ENCODE results near the gene TMCC1. TPM values are rescaled to one million over a fixed set of nuclear protein-coding genes. Genes with fewer than 3 reads are reported as not detected.

The TMCC1 gene
- polyA plus RNA-seq, 1 of the 3 experiments (the other 2 are of a cell fraction), result 7.2 TPM

- H3K4me1 ChIP-seq (ENCODE audit: control insufficient read depth in 1 of 2, insufficient read depth in 2 of 2, low read depth in 1 of 2, low read length in 1 of 2), result no peaks in the 10 kb centered on the region; a peak in 1 of 4 replicates
- no peak for DNase-seq
- H3K4me2 ChIP-seq, result no peak overlapping the region
- CTCF ChIA-PET, result interaction anchor here (0.9 to 1.5 kb wide), 4 partner anchors 46 to 131 kb away, joined by 3 read pairs; no protein-coding TSS in a partner anchor
- no peaks in the 10 kb centered on the region for H3K9me2 ChIP-seq
- no peaks in the 10 kb centered on the region for H3K27me3 ChIP-seq (ENCODE audit: insufficient read depth)
- no peak overlapping the region for H2AFZ ChIP-seq (ENCODE audit: low read depth)
- POLR2A ChIA-PET, result no interaction called here
- no peaks in the 10 kb centered on the region for H3F3A ChIP-seq (replicated peaks; ENCODE audit: insufficient read depth)
- H3K4me3 ChIP-seq (ENCODE audit: low read depth in 2 of 2, low read length in 1 of 2), result no peak overlapping the region
- no peak overlapping the region for H3K9ac ChIP-seq
- H3K79me2 ChIP-seq (ENCODE audit: insufficient read depth), result 0 out of 2 replicates have a peak, but pooled peaks cover 4% of the 10 kb centered on the region
- H3K9me3 ChIP-seq, result no peaks in the 10 kb centered on the region
- no peaks in the 10 kb centered on the region for H4K20me1 ChIP-seq (ENCODE audit: insufficient read depth)
- TF ChIP-seq RCOR1 (IDR thresholded peaks at IDR 0.05; ENCODE audit: low read length), result no peak
- H3K27ac ChIP-seq (ENCODE audit: low read depth in 2 of 2, low read length in 1 of 2), result no peak overlapping the region
- no peaks in the 10 kb centered on the region for H3K36me3 ChIP-seq (replicated peaks in 1 of 2; ENCODE audit: control insufficient read depth in 1 of 2, insufficient read depth in 2 of 2, low read length in 1 of 2)
Observed at GRCh38 chr3:129764090-129764489, 129.4 kb downstream of the TMCC1 start.

- 100% methylated on average over 1 of the region's 1 CpG for WGBS (ENCODE audit: low lambda C conversion rate)
- Histone ChIP-seq H4K20me1 (ENCODE audit: insufficient read depth) (no peaks in the 10 kb centered on the region), H3K9me3 (no peaks in the 10 kb centered on the region), H3K36me3 (replicated peaks in 1 of 2; ENCODE audit: control insufficient read depth in 1 of 2, insufficient read depth in 2 of 2, low read length in 1 of 2) (no peaks in the 10 kb centered on the region), H2AFZ (ENCODE audit: low read depth) (no peak overlapping the region), H3K4me2 (no peak overlapping the region), H3K9ac (no peak overlapping the region), H3K4me1 (ENCODE audit: control insufficient read depth in 1 of 2, insufficient read depth in 2 of 2, low read depth in 1 of 2, low read length in 1 of 2) (no peaks in the 10 kb centered on the region), H3K4me3 (ENCODE audit: low read depth in 2 of 2, low read length in 1 of 2) (no peak overlapping the region), H3F3A (replicated peaks; ENCODE audit: insufficient read depth) (peaks cover 6% of the 10 kb centered on the region), H3K27me3 (ENCODE audit: insufficient read depth) (no peaks in the 10 kb centered on the region), H3K27ac (ENCODE audit: low read depth in 2 of 2, low read length in 1 of 2) (no peak overlapping the region), H3K9me2 (no peaks in the 10 kb centered on the region), H3K79me2 (ENCODE audit: insufficient read depth) (peaks cover 6% of the 10 kb centered on the region)
- TF ChIP-seq TAF1 (IDR thresholded peaks at IDR 0.05; ENCODE audit: borderline replicate concordance, low read depth, low read length) (no peak), ZBTB33 (IDR thresholded peaks at IDR 0.05; ENCODE audit: borderline replicate concordance, low read depth) (no peak), FOXM1 (IDR thresholded peaks at IDR 0.05; ENCODE audit: low read depth) (no peak), EZH2phosphoT487 (IDR thresholded peaks at IDR 0.05; ENCODE audit: borderline replicate concordance, low read depth) (no peak), SIN3A (IDR thresholded peaks at IDR 0.05; ENCODE audit: borderline replicate concordance, low read depth, low read length) (no peak), JUND (IDR thresholded peaks at IDR 0.05) (no peak), POLR2AphosphoS5 (IDR thresholded peaks at IDR 0.05; ENCODE audit: low read depth, low read length) (no peak), TEAD4 (IDR thresholded peaks at IDR 0.05; ENCODE audit: borderline replicate concordance, insufficient read depth) (no peak), GABPA (IDR thresholded peaks at IDR 0.05; ENCODE audit: low read depth) (no peak), MXI1 (IDR thresholded peaks at IDR 0.05; ENCODE audit: low read depth, low read length) (no peak), EP300 (IDR thresholded peaks at IDR 0.05; ENCODE audit: borderline replicate concordance in 1 of 2, low read depth in 1 of 2, low read length in 1 of 2) (no peak), NRF1 (IDR thresholded peaks at IDR 0.05; ENCODE audit: low read depth, low read length) (no peak), CHD2 (IDR thresholded peaks at IDR 0.05; ENCODE audit: low read length, partially characterized antibody) (no peak), GATA2 (CRISPR knock-in tag; IDR thresholded peaks at IDR 0.05) (no peak), FOXJ3 (CRISPR knock-in tag; IDR thresholded peaks at IDR 0.05) (no peak)
- no peak for DNase-seq
- CTCF ChIA-PET, result no interaction called here
- POLR2A ChIA-PET, result no interaction called here
Observed at GRCh38 chr3:129758785-129759320, 134.7 kb downstream of the TMCC1 start.
